GM18511 (cell line): ENCODE data around the gene SNX32.
A peak's percentile ranks its signal among the peaks of the same experiment; 100 is the strongest.

Source experiments
- ATAC-seq: cut with Tn5 transposase; IDR thresholded peaks from one replicate; pipeline ENCODE4 v1.9.1; 2021; ENCODE audit warnings: mild to moderate bottlenecking, moderate library complexity; ENCODE audit not compliant: unreplicated experiment

The SNX32 gene

GRCh38 chr11:65854852-65855837 lies 21.4 kb downstream of the SNX32 start:
- ATAC-seq = no peak

GRCh38 chr11:65855927-65856363 lies 22.2 kb downstream of the SNX32 start:
- no peak for ATAC-seq

GRCh38 chr11:65856689-65857499 lies 23.1 kb downstream of the SNX32 start:
- peak; percentile 35 for ATAC-seq

GRCh38 chr11:65857500-65857852 lies 23.7 kb downstream of the SNX32 start:
- peak; percentile 2 for ATAC-seq

- ATAC-seq = peak; percentile 47
These were observed 24.3 kb downstream of the SNX32 start, which contains the start of gene CFL1 for GRCh38 chr11:65857853-65858680. CFL1 (minus strand) TSS chr11:65858180; CDS start chr11:65858099, 81 bp downstream.

- ATAC-seq = no peak
These were observed 24.9 kb downstream of the SNX32 start for GRCh38 chr11:65858681-65859087.

GRCh38 chr11:65859095-65859811 lies 25.5 kb downstream of the SNX32 start:
- peak; percentile 62 for ATAC-seq

GRCh38 chr11:65859812-65860277 lies 26.1 kb downstream of the SNX32 start:
- no peak for ATAC-seq

GRCh38 chr11:65860278-65861164 lies 26.8 kb downstream of the SNX32 start, which contains the start of gene MUS81:
MUS81 (plus strand) TSS chr11:65860433; CDS start chr11:65860754, 321 bp downstream.
- ATAC-seq = peak; percentile 39

- ATAC-seq = no peak
These were observed 27.4 kb downstream of the SNX32 start for GRCh38 chr11:65861165-65861505.

- ATAC-seq = no peak
These were observed 27.9 kb downstream of the SNX32 start for GRCh38 chr11:65861533-65862183.

GRCh38 chr11:65862191-65862735 lies 28.5 kb downstream of the SNX32 start:
- no peak for ATAC-seq

GRCh38 chr11:65862941-65863888 lies 29.5 kb downstream of the SNX32 start:
- no peak for ATAC-seq

GRCh38 chr11:65863889-65864705 lies 30.3 kb downstream of the SNX32 start:
- ATAC-seq = no peak

GRCh38 chr11:65864706-65865471 lies 31.1 kb downstream of the SNX32 start:
- no peak for ATAC-seq
